Suppressor macrophage treated with lipopolysaccharide for 1 hour (primary cell): ENCODE results near the gene KL.

Experiments used
- DNase-seq, 3 donors: peaks; one replicate each; pipeline ENCODE4 v3.0.0-alpha.2; 2020 to 2022

The KL gene

DNA sequence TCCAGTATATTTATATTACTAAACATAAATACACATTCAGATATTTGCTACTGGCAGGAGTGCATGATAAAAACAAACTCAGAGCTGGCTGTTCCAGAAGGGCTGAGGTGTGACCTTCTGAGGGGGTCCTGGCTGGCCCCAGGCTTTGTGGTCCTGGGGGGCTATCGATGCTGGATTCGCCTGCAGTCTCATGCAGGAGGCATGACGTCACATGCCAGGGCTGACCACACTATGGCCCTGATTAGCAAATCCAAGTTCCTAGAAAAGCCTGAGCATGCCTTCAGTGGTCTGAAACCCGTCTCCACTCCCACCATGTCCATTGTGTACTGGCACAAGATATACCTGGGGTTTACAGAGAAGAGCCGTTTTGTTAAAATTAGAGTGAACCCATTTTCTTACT is 97.9 kb downstream of the KL start:
- no peak for DNase-seq

DNA sequence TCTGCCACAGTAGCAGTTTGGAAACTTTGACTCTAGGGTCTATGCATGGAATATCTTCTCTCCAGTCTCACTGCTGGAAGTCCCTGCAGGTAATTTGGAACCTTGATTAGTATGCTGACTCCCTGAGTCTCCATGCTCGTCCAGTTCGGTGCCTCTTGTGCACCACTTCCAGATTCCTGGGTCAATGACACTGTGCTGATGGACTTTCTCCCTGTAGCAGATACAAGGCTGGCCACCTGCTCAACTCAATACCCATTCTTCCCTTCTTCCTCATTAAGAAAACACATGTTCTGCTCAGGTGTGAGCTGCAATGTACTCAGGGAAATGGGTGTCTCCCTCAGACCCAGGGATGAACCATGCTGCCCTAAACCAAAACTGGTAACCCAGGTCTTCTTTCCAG is 99.1 kb downstream of the KL start:
- no peak for DNase-seq
